Neural cell (in vitro differentiated cells): ENCODE data around the gene CASP10.

Experiments used
- EP300 ChIP-seq: fragments of 450-650 bp; conservative IDR thresholded peaks from 2 replicates; pipeline ENCODE4 v1.6.1; 2014; ENCODE audit warnings: antibody characterized with exemption, mild to moderate bottlenecking, moderate library complexity; ENCODE audit not compliant: poor library complexity, severe bottlenecking
- EZH2 ChIP-seq: fragments of 200-600, 300-800 bp; shearing (Covaris generic), sonication (generic); IDR thresholded peaks from 2 replicates; pipeline ENCODE4 v1.6.1; 2014; ENCODE audit warnings: antibody characterized with exemption, low read length, borderline replicate concordance, mild to moderate bottlenecking; ENCODE audit not compliant: insufficient read depth, poor library complexity, severe bottlenecking
- MXI1 ChIP-seq: fragments of 450-650 bp; conservative IDR thresholded peaks from 2 replicates; pipeline ENCODE4 v1.6.1; 2014; ENCODE audit warnings: antibody characterized with exemption, mild to moderate bottlenecking; ENCODE audit not compliant: poor library complexity, severe bottlenecking
- POLR2AphosphoS5 ChIP-seq: IDR thresholded peaks from 2 replicates; pipeline ENCODE4 v1.6.1; 2012
- RAD21 ChIP-seq: fragments of 450-650 bp; conservative IDR thresholded peaks from 2 replicates; pipeline ENCODE4 v1.6.1; 2014; ENCODE audit warnings: antibody characterized with exemption, mild to moderate bottlenecking, moderate library complexity
- SMC3 ChIP-seq: fragments of 450-650 bp; conservative IDR thresholded peaks from 2 replicates; pipeline ENCODE4 v1.6.1; 2014; ENCODE audit warnings: antibody characterized with exemption, mild to moderate bottlenecking, moderate library complexity; ENCODE audit not compliant: poor library complexity
- TAF1 ChIP-seq: IDR thresholded peaks from 2 replicates; pipeline ENCODE4 v1.6.1; 2012; ENCODE audit warnings: low read depth
- TF ChIP-seq, protein P1 (sequence below): fragments of 450-650 bp; IDR thresholded peaks from 2 replicates; pipeline ENCODE4 v1.5.1; 2014; ENCODE audit warnings: antibody characterized with exemption, mild to moderate bottlenecking, moderate library complexity; ENCODE audit not compliant: poor library complexity, severe bottlenecking
- TF ChIP-seq, protein P2 (sequence below): IDR thresholded peaks from 2 replicates; pipeline ENCODE4 v1.6.1; 2012; ENCODE audit warnings: borderline replicate concordance

DNA sequence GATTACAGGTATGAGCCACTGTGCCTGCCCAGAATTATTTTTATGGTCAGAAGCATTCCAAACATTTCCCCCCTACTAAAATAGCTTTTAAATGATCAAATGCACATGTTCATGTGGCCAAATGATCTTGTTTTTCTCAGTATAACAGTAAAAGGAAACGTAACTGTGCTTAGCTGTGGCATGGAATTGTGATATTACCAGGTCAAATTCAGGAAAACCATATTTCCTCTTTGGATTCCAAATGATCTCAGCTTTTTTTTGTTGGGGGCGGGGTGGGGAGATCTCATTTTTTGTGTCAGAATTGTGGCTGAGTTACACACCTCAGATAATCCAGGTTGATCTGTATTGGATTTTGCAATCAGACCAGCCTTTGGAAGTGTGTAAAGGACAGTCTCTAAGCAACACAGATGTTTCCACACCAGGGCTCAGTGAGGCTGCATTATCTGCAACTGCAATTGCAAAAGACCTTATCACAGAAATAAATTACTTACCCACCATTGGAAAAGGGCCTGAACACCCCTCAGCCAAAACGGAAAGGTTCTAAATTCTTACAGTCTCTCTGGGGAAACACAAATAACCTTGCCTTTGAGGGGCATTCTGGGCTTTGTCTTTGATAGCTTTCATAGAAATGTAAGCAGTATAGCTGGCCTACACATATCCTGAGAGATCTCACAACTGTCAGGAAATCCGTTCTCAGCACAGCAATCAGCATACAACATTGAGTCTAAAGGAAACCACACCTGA lies 8.4 kb downstream of the CASP10 start:
- TF ChIP-seq, protein P1, sequence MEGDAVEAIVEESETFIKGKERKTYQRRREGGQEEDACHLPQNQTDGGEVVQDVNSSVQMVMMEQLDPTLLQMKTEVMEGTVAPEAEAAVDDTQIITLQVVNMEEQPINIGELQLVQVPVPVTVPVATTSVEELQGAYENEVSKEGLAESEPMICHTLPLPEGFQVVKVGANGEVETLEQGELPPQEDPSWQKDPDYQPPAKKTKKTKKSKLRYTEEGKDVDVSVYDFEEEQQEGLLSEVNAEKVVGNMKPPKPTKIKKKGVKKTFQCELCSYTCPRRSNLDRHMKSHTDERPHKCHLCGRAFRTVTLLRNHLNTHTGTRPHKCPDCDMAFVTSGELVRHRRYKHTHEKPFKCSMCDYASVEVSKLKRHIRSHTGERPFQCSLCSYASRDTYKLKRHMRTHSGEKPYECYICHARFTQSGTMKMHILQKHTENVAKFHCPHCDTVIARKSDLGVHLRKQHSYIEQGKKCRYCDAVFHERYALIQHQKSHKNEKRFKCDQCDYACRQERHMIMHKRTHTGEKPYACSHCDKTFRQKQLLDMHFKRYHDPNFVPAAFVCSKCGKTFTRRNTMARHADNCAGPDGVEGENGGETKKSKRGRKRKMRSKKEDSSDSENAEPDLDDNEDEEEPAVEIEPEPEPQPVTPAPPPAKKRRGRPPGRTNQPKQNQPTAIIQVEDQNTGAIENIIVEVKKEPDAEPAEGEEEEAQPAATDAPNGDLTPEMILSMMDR: no peak
- no peak for TF ChIP-seq EZH2
- TF ChIP-seq EP300: no peak
- TF ChIP-seq, protein P2, sequence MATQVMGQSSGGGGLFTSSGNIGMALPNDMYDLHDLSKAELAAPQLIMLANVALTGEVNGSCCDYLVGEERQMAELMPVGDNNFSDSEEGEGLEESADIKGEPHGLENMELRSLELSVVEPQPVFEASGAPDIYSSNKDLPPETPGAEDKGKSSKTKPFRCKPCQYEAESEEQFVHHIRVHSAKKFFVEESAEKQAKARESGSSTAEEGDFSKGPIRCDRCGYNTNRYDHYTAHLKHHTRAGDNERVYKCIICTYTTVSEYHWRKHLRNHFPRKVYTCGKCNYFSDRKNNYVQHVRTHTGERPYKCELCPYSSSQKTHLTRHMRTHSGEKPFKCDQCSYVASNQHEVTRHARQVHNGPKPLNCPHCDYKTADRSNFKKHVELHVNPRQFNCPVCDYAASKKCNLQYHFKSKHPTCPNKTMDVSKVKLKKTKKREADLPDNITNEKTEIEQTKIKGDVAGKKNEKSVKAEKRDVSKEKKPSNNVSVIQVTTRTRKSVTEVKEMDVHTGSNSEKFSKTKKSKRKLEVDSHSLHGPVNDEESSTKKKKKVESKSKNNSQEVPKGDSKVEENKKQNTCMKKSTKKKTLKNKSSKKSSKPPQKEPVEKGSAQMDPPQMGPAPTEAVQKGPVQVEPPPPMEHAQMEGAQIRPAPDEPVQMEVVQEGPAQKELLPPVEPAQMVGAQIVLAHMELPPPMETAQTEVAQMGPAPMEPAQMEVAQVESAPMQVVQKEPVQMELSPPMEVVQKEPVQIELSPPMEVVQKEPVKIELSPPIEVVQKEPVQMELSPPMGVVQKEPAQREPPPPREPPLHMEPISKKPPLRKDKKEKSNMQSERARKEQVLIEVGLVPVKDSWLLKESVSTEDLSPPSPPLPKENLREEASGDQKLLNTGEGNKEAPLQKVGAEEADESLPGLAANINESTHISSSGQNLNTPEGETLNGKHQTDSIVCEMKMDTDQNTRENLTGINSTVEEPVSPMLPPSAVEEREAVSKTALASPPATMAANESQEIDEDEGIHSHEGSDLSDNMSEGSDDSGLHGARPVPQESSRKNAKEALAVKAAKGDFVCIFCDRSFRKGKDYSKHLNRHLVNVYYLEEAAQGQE: no peak
- no peak for TF ChIP-seq POLR2AphosphoS5
- no peak for TF ChIP-seq MXI1
- no peak for TF ChIP-seq SMC3
- TF ChIP-seq RAD21: no peak
- no peak for TF ChIP-seq TAF1
